Measurements from ENCODE around the gene KSR2.

The KSR2 gene

GRCh38 chr12:117484901-117485300 is 483.9 kb downstream of the KSR2 start:
- no peak for DNase-seq

GRCh38 chr12:117483501-117483900 is 485.3 kb downstream of the KSR2 start:
- no peak for DNase-seq

GRCh38 chr12:117481470-117481869 is 487.3 kb downstream of the KSR2 start:
- DNase-seq, result no peak

GRCh38 chr12:117476341-117476740 is 492.4 kb downstream of the KSR2 start:
- DNase-seq, result no peak

GRCh38 chr12:117473856-117474255 is 494.9 kb downstream of the KSR2 start:
- DNase-seq, result no peak

- DNase-seq, result no peak
These were observed 495.8 kb downstream of the KSR2 start for GRCh38 chr12:117472983-117473382.

- no peak for DNase-seq
These were observed 498.0 kb downstream of the KSR2 start for GRCh38 chr12:117470804-117471203.

GRCh38 chr12:117469883-117470483 is 498.8 kb downstream of the KSR2 start:
- DNase-seq, result no peak

- no peak for DNase-seq
These were observed 500.8 kb downstream of the KSR2 start for GRCh38 chr12:117468016-117468415.

GRCh38 chr12:117467588-117467987 is 501.2 kb downstream of the KSR2 start:
- DNase-seq, result no peak

- DNase-seq, result no peak
These were observed 502.0 kb downstream of the KSR2 start for GRCh38 chr12:117466677-117467362.

GRCh38 chr12:117461732-117462131 is 507.1 kb downstream of the KSR2 start:
- no peak for DNase-seq

GRCh38 chr12:117459229-117459628 is 509.6 kb downstream of the KSR2 start:
- no peak for DNase-seq

- DNase-seq, result no peak
These were observed 511.6 kb downstream of the KSR2 start for GRCh38 chr12:117457189-117457588.

GRCh38 chr12:117456076-117456475 is 512.7 kb downstream of the KSR2 start:
- no peak for DNase-seq

GRCh38 chr12:117453961-117454360 is 514.8 kb downstream of the KSR2 start:
- no peak for DNase-seq

- no peak for DNase-seq
These were observed 516.7 kb downstream of the KSR2 start for GRCh38 chr12:117452112-117452511.

GRCh38 chr12:117450209-117450608 is 518.6 kb downstream of the KSR2 start:
- DNase-seq, result no peak

GRCh38 chr12:117447665-117448366 is 521.0 kb downstream of the KSR2 start:
- no peak for DNase-seq

GRCh38 chr12:117444781-117445180 is 524.0 kb downstream of the KSR2 start:
- DNase-seq, result no peak

- DNase-seq, result peak; percentile 18
These were observed 527.0 kb downstream of the KSR2 start for GRCh38 chr12:117441751-117442150.

GRCh38 chr12:117440384-117440783 is 528.4 kb downstream of the KSR2 start:
- DNase-seq, result no peak

- DNase-seq, result no peak
These were observed 529.2 kb downstream of the KSR2 start for GRCh38 chr12:117439531-117440001.

- no peak for DNase-seq
These were observed 530.0 kb downstream of the KSR2 start for GRCh38 chr12:117438809-117439208.

Data from fibroblast of skin of right quadriceps (primary cell).